ENCODE results near the gene KIAA0825.

GRCh38 chr5:94199566-94199965, 418.8 kb downstream of the KIAA0825 start:
- TF ChIP-seq CTCF (IDR thresholded peaks at IDR 0.05), result no peak
- no peak for TF ChIP-seq POLR2A (IDR thresholded peaks at IDR 0.05)
- no peak for TF ChIP-seq POLR2AphosphoS5 (IDR thresholded peaks at IDR 0.05)
- no peak for TF ChIP-seq EP300 (IDR thresholded peaks at IDR 0.05; ENCODE audit: low read depth)
